GM12878 (cell line): ENCODE data around the gene ADAP1. TPM values are rescaled to one million over a fixed set of nuclear protein-coding genes. Genes with fewer than 3 reads are reported as not detected.
A peak's percentile ranks its signal among the peaks of the same experiment; 100 is the strongest.

Experiments
- BACH1 ChIP-seq: fragments of 450-650 bp; IDR thresholded peaks from 2 replicates; pipeline ENCODE4 v1.6.1; 2017; ENCODE audit warnings: mild to moderate bottlenecking, borderline replicate concordance
- BHLHE40 ChIP-seq, 2 experiments: fragments of 450-650 bp in 1 of 2; IDR thresholded peaks; 2 replicates each; pipeline ENCODE4 v1.6.1; 2011 to 2017; ENCODE audit warnings: low read depth in 2 of 2, borderline replicate concordance in 1 of 2, improper control_type of control experiment in 1 of 2, low read length in 1 of 2, mild to moderate bottlenecking in 1 of 2
- CUX1 ChIP-seq: IDR thresholded peaks from 2 replicates; pipeline ENCODE4 v1.6.1; 2012; ENCODE audit warnings: improper control_type of control experiment, low read depth, low read length; ENCODE audit not compliant: insufficient replicate concordance
- EP300 ChIP-seq, 2 experiments: fragments of 150-350 bp in 1 of 2; IDR thresholded peaks; 2 replicates each; pipeline ENCODE4 v1.6.1; 2011 to 2012; ENCODE audit warnings: low read depth in 2 of 2, low read length in 2 of 2, borderline replicate concordance in 1 of 2, improper control_type of control experiment in 1 of 2, inconsistent platforms in 1 of 2; ENCODE audit not compliant: control insufficient read depth in 1 of 2
- IKZF1 ChIP-seq: fragments of 450-650 bp; conservative IDR thresholded peaks from 2 replicates; pipeline ENCODE4 v1.6.1; 2017; ENCODE audit warnings: antibody characterized with exemption, mild to moderate bottlenecking
- MEF2A ChIP-seq: IDR thresholded peaks from 2 replicates; pipeline ENCODE4 v1.6.1; 2011; ENCODE audit warnings: low read depth, mild to moderate bottlenecking, low read length, moderate library complexity; ENCODE audit not compliant: insufficient read depth
- NBN ChIP-seq: fragments of 450-650 bp; IDR thresholded peaks from 2 replicates; pipeline ENCODE4 v1.6.1; 2016
- RBBP5 ChIP-seq: fragments of 200-600 bp; sonication (generic); conservative IDR thresholded peaks from 2 replicates; pipeline ENCODE4 v1.6.1; 2016
- SMARCA5 ChIP-seq: fragments of 450-650 bp; IDR thresholded peaks from 2 replicates; pipeline ENCODE4 v1.6.1; 2017; ENCODE audit warnings: mild to moderate bottlenecking
- USF1 ChIP-seq: IDR thresholded peaks from 2 replicates; pipeline ENCODE4 v1.6.1; 2011; ENCODE audit warnings: borderline replicate concordance, low read depth, mild to moderate bottlenecking, moderate library complexity, mixed read lengths, low read length; ENCODE audit not compliant: insufficient read depth; ENCODE audit errors: extremely low read length
- ZBTB33 ChIP-seq: fragments of 450-650 bp; IDR thresholded peaks from 2 replicates; pipeline ENCODE4 v1.6.1; 2017; ENCODE audit warnings: mild to moderate bottlenecking
- ZBTB4 ChIP-seq: fragments of 450-650 bp; formaldehyde crosslinking; IDR thresholded peaks from 2 replicates; pipeline ENCODE4 v1.4.0; 2022; ENCODE audit warnings: mild to moderate bottlenecking, moderate library complexity
- ZNF687 ChIP-seq: fragments of 450-650 bp; IDR thresholded peaks from 2 replicates; pipeline ENCODE4 v1.6.1; 2017; ENCODE audit warnings: mild to moderate bottlenecking, moderate library complexity
- polyA plus RNA-seq, 11 experiments: library from polyadenylated mRNA; depleted of rRNA in 4 of 11; unstranded in 6 of 11; stranded (reverse) in 5 of 11; fragments of >200 nt; fragmentation: Nextera tagmentation in 4 of 11; fragmentation: Illumina TruSeq in 1 of 11; extraction: Ambion mirVana in 4 of 11; extraction: Trizol in 1 of 11; gene quantifications; 1 replicate in 1 of 11; 2 replicates in 10 of 11; pipeline versions ENCODE4 v1.2.1 to v1.2.3, GENCODE V29; 2011 to 2016; ENCODE audit warnings: inconsistent platforms in 2 of 11, missing spikeins in 2 of 11, low read depth in 1 of 11
- total RNA-seq, 4 experiments: library from RNA; depleted of rRNA in 3 of 4; stranded (reverse); fragments of >200 nt in 3 of 4; fragmentation: Illumina TruSeq in 1 of 4; extraction: Trizol in 1 of 4; gene quantifications; 2 replicates each; pipeline versions ENCODE4 v1.2.1 to v1.2.3, GENCODE V29; 2013 to 2021

Gene ADAP1
- total and polyA plus RNA-seq, 10 of the 15 experiments (the other 5 are each of a cell fraction or from before 2014, with no cell fraction given) = 0.22 to 44.2 (median 22.0) TPM; not detected in 1

- TF ChIP-seq CUX1 = no peak
- no peak for TF ChIP-seq BHLHE40 (IDR thresholded peaks at IDR 0.05; ENCODE audit: borderline replicate concordance in 1 of 2, low read depth in 2 of 2, low read length in 1 of 2)
- TF ChIP-seq ZBTB33 = peak; percentile 31; the same call in 1 of the 2 replicates
- TF ChIP-seq NBN = 0 out of 2 replicates have a peak, but pooled peaks have one; percentile 50
- TF ChIP-seq ZNF687 = 0 out of 2 replicates have a peak, but pooled peaks have one; percentile 55
- TF ChIP-seq SMARCA5 = 0 out of 2 replicates have a peak, but pooled peaks have one; percentile 14
- no peak for TF ChIP-seq EP300 (IDR thresholded peaks at IDR 0.05; ENCODE audit: borderline replicate concordance in 1 of 2, control insufficient read depth in 1 of 2, low read depth in 2 of 2, low read length in 2 of 2)
- no peak for TF ChIP-seq MEF2A
- TF ChIP-seq ZBTB4 (CRISPR knock-in tag) = no peak
- peak; percentile 43; the same call in 1 of the 2 replicates for TF ChIP-seq IKZF1
- no peak for TF ChIP-seq USF1
- 0 out of 2 replicates have a peak, but pooled peaks have one; percentile 16 for TF ChIP-seq BACH1
- TF ChIP-seq RBBP5 = no peak
Observed at GRCh38 chr7:988426-988911, 34.0 kb upstream of the ADAP1 start (continued).
